ENCODE measurements around the gene TAF4B.
"Not testable (repeated sequence)": the region's sequence is repeated elsewhere in the genome, so short reads cannot be mapped to it uniquely, and the experiment has no call there.

TAF4B gene

GRCh38 chr18:26242392-26242791 is 16.1 kb downstream of the TAF4B start:
- DNase-seq = not testable (repeated sequence)

GRCh38 chr18:26245434-26245833 is 19.2 kb downstream of the TAF4B start:
- DNase-seq = not testable (repeated sequence)

- DNase-seq = no peak
Measured at GRCh38 chr18:26252411-26252810, 26.2 kb downstream of the TAF4B start.

GRCh38 chr18:26254808-26255207 is 28.6 kb downstream of the TAF4B start:
- not testable (repeated sequence) for DNase-seq

- DNase-seq = no peak
Measured at GRCh38 chr18:26255695-26256622, 29.7 kb downstream of the TAF4B start.

GRCh38 chr18:26258711-26259110 is 32.5 kb downstream of the TAF4B start:
- DNase-seq = no peak

GRCh38 chr18:26259416-26259815 is 33.2 kb downstream of the TAF4B start:
- DNase-seq = not testable (repeated sequence)

- DNase-seq = no peak
Measured at GRCh38 chr18:26262156-26262555, 35.9 kb downstream of the TAF4B start.

GRCh38 chr18:26267357-26267930 is 41.2 kb downstream of the TAF4B start:
- DNase-seq = no peak

GRCh38 chr18:26268454-26268853 is 42.2 kb downstream of the TAF4B start:
- DNase-seq = no peak

- DNase-seq = no peak
Measured at GRCh38 chr18:26271917-26272549, 45.8 kb downstream of the TAF4B start.

- DNase-seq = no peak
Measured at GRCh38 chr18:26277374-26277773, 51.1 kb downstream of the TAF4B start.

GRCh38 chr18:26279428-26279827 is 53.2 kb downstream of the TAF4B start:
- no peak for DNase-seq

GRCh38 chr18:26286008-26286407 is 59.8 kb downstream of the TAF4B start:
- no peak for DNase-seq

- DNase-seq = no peak
Measured at GRCh38 chr18:26287644-26288043, 61.4 kb downstream of the TAF4B start.

GRCh38 chr18:26290385-26290784 is 64.1 kb downstream of the TAF4B start:
- DNase-seq = no peak

- no peak for DNase-seq
Measured at GRCh38 chr18:26293982-26294381, 67.7 kb downstream of the TAF4B start.

- DNase-seq = no peak
Measured at GRCh38 chr18:26298107-26298506, 71.9 kb downstream of the TAF4B start.

- no peak for DNase-seq
Measured at GRCh38 chr18:26301681-26302080, 75.4 kb downstream of the TAF4B start.

GRCh38 chr18:26303222-26303621 is 77.0 kb downstream of the TAF4B start:
- DNase-seq = not testable (repeated sequence)

GRCh38 chr18:26304511-26304910 is 78.3 kb downstream of the TAF4B start:
- DNase-seq = no peak

- no peak for DNase-seq
Measured at GRCh38 chr18:26307161-26307773, 81.0 kb downstream of the TAF4B start.

- DNase-seq = no peak
Measured at GRCh38 chr18:26309281-26309680, 83.0 kb downstream of the TAF4B start.
